ENCODE results near the gene TBL1X.
"Not testable (repeated sequence)": the region's sequence is repeated elsewhere in the genome, so short reads cannot be mapped to it uniquely, and the experiment has no call there.

Gene TBL1X

DNA sequence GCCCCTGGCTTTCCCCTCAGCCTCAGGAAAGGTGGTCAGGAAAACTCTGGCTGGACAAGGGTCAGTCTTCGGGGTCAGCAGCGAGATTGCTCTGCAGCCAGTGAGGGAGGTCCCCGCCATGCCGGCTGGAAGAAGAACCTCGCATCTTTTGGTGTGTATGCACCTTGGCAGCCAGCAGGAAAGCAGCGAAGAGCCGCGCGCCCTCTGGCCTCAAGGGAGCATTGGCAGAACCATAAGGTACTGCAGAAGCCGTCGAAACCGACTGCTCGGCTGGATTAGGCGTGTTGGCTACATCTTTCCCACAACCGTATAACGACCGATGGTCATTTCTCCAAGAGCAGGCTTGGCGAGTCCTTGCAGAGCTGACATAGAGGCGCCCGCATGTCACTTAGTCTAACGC, 252.5 kb downstream of the TBL1X start:
- DNase-seq: no peak

DNA sequence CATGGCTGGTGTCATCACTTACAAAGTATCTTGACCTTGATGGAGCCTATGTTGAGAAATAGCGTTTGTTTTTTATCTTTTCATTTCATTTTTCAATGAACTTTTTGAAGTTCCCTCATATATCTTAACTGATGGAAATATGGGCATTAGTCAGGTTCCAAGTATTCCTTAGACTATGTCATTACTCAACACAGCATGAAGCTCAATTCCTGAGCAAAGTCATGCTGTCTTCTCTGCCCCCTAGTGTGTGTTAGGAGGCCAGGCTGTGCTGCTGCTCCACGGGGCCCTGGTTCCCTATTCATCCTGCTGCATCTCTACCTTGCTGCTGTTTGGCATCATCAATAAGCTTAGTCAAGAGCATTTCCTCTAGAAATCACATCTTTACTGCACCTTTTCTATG, 259.9 kb downstream of the TBL1X start:
- DNase-seq: no peak

DNA sequence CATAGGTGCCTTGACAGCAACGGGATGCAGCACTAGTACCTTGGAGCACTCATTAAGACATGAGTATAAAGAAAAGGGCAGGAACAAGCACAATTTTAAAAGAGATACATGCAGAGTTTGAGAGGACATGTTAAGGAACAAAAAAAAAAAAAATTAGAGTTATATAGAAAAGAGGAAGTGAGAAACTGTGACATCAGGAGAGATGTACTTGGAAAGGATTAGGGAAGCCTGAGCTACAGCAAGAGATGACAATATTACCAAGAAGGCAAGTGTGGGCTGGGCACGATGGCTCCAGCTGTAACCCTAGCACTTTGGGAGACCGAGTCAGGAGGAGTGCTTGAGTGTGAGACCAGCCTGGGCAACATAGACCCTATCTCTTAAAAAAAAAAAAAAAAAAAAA, 263.4 kb downstream of the TBL1X start:
- no peak for DNase-seq

DNA sequence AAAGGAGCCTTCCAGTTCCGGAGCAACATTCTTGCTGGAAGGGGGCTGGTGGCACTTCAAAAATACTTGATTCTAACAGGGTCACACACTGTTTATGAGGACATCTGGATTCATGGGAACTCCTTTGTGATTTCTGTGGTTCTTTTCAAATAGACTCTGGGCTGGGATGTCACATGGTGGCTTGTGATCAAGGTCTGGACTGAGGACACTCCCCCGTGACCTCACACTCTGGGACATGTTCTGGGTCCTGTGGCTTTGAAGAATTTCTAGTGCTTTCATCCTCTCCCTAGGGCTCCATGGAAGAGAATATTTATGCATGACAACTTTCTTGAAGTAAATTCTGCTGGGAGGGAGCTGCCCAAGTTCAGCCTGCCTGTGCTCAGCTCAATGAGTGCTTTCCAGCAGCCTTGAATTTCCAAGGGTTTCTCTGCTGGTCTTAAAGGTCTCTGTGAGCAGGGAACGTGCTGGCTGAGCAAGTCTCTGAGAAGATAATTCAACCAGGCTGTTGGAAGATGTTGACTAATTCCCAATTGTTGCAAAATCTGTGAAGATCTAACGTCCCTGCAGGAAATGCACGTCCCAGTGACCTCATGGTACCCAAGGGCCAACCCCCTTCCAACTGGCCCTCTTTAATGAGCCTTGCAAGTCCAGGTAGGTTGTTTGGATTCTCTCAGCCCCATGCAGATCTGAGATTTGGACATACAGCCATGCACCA, 264.5 kb downstream of the TBL1X start:
- no peak for DNase-seq

DNA sequence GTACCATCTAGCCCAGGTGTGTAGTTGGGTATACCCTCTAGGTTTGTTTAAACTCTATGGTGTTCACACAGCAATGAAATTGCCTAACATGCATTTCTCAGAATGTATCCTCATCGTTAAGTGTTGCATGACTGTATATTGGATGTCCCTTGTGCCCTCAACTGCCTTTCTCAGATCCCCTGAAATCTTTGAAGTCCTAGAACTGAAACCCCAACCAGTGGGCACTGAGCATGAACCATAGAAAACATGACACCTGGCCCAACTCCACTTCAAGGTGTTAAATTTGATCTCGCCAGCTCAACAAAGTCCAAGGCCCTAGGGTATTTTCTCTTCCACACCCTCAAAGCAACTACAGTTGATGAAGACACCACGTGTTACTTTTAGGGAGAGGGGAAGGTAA, 265.2 kb downstream of the TBL1X start:
- no peak for DNase-seq

DNA sequence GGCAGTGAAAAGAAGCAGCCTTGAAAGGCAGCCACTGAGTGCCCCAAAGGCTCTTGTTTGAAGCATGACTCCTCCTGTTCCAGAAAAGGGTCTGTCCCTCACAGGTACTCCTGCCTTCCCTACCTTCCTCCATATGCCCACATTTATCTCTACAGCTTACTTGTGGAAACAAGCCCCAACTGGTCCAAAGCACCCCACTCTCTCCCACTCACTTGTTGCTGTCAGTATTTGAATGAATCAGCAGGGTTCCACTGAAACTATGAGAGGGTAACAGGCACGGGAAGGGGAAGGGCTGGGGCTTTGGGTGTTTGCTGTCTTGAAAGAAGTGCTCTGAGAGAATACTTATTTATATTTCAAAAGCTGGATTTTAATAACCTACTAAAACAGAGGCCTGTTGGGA, 265.9 kb downstream of the TBL1X start:
- DNase-seq: no peak

DNA sequence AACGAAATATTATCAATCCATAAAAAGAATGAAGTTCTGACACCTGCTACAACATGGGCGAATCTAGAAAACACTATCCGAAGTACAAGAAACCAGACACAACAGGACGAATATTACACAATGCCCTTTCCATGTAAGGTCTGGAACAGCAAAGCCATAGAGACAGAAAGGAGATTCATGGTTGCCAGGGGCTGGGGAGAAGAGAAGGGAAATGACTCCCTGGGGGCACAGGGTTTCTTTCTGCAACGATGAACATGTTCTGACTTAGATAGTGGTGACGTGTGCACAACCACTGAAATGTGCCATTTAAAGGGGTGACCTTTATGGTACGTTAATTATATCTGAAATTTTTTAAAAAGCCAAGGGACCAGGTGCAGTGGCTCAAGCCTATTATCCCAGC, 272.5 kb downstream of the TBL1X start:
- DNase-seq: no peak

DNA sequence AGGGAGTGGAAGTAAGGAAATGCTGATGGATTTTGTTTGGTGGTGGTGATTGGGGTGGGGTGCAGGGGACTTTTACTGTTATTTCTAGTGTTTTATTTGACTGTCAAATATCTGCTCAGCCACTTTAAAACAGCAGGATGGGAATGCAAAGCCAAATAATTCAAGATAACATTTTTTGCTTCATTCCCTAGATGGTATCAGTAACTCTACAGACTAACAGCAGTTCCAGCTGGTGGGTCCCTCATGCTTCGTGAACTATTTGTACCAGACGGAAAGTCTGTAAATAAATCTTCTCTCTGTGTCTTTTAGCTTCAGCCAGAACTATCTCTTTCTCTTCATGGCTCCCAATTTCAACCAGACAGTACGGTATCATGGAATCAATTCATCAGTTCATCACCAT, 273.3 kb downstream of the TBL1X start:
- DNase-seq: no peak

DNA sequence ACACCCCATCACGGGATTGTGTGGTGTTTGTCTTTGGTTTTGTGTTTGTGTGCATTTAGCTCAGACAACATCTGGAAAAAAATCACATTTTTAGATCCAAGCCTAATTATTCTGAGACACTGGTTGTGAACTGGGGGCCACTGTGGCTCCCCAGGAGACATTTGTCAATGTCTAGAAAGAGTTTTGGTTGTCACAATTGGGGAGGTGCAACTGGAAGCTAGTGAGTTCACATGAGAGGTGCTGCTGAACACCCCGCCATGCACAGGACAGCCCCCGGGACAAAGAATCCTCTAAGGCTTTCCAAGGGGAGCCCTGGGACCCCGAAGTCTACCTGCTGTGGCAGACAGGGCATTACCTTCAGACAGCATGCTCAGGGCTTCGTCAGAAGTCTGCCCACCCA, 274.3 kb downstream of the TBL1X start:
- DNase-seq: no peak

DNA sequence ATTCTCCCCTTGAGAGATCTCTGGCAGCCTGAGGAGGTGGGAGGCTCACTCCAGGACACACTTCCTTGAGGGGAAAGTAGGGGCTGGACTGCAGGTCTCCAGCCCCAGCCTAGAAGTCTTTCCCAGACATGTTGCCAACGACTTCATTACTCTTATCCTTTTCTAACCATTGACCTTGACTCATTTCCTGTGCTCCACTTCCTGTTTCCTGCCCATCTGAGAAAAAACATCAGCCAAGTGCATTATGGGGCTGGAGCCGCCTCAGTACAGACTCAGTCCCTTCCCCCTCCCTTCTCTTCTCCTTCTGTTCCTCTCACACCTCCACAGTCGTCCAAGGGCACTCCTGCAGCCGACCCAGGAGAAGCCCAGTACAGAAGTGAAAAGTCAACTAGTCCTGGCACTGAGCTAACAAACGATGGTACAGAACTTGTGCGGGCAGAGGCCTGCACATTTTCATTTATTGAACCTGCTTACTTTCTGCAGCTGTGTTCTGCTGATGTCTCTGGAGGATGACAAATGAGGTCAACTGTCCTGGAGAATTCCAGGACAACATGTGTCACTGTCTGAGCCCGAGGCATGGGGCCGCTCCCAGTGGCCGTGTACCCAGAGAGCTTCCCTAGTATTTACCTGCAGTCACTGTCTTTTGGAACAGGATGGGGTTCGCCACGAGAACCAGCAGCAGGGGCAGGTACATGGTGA, 280.7 kb downstream of the TBL1X start:
- no peak for DNase-seq

DNA sequence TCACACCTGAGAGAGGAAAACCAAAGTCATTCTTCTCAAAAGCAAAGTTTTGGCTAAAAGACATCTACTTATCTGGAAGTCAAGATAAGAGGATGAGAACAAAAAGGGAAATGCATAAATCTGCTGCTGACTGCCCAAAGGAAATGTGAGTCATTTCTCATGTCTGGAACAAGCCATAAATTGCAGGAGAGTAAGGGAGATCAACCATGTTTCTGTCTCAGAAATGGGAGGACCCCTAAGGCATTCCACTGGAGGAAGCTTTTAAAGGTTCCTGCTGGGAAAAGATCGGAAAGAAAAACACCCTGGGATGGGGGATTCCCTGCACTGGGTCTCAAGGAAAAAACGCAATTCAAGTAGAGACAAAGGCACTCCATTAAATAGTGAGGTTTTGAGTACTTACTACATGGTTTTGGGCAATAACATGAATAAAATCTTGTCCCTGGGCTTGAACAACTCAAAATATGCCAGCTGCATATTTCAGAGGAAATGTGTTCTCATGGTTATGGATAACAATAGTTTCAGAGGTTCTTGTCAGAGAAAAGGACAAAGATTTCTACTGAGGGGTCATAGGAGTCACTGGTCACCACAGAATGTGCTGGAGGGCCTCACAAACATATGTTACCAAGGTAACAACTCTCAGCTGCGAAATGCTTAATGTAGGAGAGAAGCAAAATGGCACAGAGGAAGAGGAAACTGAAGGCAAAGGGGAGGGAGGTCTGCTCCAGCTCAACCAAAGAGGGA, 281.5 kb downstream of the TBL1X start:
- no peak for DNase-seq

DNA sequence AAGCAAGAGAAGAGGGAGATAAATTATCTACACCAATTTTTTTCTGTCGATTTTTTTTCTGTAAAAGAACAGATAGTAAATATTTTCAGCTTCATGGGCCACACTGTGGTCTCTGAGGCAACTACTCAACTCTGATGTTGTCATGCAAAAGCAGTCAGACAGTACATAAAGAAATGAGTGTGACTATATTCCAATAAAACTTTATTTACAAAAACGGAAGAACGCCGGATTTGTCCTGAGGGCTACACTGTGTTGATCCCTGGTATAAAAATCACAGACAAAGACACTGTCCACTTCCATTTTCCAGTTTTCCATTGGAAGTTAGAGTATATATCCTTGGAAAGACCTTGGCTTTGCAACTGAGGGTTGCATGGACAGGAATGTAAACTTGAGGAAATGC, 282.8 kb downstream of the TBL1X start:
- no peak for DNase-seq

DNA sequence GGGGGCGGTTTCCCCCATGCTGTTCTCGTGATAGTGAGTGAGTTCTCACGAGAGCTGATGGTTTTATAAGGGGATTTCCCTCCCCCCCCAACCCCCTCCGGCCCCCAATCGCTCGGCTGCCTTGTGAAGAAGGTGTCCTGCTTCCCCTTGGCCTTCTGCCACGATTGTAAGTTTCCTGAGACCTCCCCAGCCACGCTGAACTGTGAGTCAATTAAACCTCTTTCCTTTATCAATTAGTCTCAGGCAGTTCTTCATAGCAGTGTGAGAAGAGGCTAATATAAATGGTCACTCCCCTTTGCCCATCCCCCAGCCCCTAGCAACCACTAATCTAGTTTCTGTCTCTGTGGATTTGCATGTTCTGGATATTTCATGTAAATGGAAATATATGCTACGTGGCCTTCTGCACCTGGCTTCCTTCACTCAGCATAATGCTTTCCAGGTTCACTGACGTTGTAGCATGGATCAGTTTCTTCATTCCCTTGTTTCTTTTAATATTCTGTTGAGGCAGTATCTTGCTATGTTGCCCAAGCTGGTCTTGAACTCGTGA, 284.4 kb downstream of the TBL1X start:
- no peak for DNase-seq

DNA sequence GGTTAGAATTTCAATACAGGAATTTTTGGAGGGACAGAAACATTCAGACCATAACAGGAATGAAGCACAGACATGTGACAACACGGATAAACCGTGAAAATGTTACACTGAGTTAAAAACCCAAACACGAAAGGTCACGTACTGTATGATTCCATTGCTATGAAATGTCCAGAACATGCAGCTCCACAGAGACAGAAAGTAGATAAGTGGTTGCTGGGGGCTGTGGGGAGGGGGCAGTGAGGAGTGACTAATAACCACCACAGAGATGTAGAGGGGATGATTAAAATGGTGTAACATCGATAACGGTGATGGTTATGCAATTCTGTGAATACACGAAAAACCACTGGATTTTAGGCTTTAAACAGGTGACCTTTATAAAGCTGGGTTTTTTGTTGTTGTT, 292.5 kb downstream of the TBL1X start:
- DNase-seq: no peak

DNA sequence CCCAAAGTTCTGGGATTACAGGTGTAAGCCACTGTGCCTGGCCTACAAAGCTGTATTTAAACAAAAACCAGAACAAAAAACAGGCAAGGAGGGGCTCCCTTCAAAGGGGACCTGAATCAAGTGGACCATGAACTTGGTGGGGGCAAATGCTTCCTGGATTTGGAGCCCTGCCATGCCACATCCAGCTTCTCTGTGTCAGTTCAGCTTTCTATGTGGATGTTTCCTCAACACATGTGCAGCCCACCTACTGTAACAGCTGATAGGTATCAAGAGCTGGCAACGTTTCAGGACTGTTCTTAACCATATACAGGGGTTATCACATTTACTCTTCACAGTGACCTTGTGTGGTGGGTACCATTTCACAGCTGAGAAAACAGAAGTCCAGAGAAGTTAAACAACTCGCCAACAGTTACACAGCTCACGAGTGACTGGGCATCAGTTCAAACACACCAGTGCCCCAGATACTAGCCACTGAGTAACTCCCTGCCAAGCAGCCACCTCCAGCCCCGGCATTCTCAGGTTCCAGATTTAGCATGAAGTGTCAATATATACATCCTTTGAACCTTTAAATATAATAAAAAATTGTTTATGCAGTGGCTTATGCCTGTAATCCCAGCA, 293.3 kb downstream of the TBL1X start:
- DNase-seq: no peak

DNA sequence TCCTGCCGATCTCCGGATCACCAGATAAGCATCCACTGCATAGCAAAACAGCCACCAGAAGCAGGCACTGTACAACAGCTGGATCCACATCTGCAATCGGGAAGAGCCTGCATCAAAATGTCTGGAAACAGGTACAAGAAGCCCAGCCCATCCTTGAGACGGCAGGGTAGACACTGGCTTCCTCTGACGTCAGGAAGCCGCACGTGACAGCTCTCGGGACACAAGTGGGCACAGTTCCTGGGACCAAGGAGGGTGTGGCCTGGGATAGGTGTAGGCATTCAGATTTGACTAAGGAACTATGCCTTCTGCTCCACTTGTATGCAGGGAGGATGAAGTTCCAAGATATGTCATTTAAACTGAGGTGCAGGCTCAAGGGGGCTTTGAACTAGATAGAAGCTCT, 294.5 kb downstream of the TBL1X start:
- no peak for DNase-seq

DNA sequence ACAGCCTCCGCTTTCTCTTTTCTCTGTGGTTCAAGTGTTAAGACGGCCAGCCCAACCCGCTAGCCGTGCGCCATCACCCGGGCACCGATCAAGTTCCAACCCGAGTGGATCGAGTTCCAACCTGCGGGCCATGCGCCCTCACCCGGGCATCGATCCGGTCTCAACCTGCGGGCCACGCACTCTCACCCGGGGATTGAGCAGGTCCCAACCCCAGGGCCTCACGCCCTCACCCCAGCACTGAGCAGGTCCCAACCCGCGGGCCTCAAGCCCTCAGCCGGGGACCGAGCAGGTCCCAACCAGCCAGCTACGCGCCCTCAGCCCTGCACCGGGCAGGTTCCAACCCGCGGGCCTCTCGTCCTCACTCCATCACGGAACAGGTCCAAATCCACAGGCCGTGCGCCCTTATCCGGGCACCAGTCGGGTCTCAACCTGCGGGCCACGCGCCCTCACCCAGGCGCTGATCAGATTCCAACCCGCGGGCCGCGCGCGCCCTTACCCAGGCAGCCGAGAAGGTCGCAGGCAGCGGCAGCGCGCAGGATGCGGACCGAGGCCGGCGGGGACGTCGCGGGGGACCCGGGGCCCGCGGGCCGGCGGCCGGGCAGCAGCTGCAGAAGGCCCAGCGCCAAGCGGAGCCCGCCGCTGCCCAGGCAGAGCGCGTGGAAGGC, 300.3 kb downstream of the TBL1X start:
- no peak for DNase-seq

DNA sequence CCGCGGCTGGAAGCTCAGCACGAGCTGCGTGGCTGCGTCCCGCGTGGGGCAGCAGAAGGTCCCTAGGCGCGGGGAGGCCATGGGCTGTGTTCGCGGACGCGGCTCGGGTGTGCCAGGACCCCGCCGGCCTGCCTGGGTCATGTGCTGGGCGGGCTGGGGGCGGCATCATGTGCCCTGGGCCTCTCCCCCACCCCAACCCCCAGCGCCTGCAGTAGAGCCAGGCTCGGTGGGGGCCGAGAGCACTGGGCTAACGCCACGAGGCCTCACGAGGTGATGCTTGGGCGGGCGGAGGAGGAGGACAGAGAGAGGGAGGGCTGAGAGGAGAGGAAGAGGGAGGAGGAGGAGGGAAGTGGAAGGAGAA, 300.9 kb downstream of the TBL1X start, which contains the start of gene GPR143:
Gene GPR143 (minus strand): TSS at position 111 of the 361 bp plus-strand sequence. CDS start 30 bp downstream, at position 81.
- DNase-seq: no peak

DNA sequence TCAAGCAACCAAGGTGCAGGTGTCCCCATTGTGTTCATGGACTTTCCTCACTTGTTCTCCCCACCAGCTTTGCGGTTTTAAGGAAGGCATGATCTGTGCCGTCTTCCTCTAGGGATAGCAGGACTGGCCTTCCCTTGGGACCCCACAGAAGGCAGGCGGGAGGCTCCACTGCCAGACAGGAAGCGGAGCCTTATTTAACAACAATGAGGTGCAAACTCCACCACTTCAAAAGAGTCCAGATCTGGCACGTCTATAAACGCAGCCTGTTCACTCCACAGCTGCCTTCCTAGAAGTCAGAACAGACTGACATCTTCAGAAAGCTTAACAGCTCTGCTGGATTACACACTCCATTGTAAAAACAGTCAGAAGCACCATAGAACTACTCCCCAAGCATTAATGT, 302.5 kb downstream of the TBL1X start:
- no peak for DNase-seq

DNA sequence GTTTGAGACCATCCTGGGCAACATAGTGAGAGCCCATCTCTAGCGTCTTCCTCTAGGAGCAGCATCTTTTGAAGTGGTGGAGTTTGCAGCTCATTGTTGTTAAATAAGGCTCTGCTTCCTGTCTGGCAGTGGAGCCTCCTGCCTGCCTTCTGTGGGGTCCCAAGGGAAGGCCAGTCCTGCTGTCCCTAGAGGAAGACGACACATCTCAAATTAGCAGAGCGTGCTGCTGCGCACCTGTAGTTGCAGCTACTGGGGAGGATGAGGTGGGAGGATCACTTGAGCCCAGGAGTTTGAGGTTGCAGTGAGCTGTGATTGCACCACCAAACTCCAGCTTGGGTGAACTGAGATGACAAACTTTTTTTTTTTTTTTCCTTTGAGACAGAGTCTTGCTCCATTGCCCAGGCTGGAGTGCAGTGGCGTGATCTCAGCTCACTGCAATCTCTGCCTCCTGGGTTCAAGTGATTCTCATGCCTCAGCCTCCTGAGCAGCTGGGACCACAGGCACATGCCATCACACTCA, 303.5 kb downstream of the TBL1X start:
- not testable (repeated sequence) for DNase-seq

DNA sequence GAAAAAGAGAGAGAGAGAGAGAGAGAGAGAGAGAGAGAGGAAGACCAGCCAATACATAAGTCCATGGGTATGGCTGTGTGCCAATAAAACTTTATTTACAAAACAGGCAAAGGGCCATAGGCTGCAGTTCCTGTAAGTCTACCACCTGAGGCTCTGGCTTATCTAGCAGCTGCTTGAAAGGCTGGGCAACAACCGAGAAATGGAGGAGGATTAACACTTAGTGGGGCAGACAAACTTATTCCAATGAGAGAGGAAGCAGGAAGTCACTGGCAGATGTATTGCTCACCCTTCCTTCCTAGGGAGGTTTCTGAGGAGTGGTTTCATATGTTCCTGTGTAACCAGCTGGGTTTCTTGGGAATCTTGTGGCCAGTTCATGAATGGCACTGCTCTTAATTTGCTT, 305.5 kb downstream of the TBL1X start:
- no peak for DNase-seq

DNA sequence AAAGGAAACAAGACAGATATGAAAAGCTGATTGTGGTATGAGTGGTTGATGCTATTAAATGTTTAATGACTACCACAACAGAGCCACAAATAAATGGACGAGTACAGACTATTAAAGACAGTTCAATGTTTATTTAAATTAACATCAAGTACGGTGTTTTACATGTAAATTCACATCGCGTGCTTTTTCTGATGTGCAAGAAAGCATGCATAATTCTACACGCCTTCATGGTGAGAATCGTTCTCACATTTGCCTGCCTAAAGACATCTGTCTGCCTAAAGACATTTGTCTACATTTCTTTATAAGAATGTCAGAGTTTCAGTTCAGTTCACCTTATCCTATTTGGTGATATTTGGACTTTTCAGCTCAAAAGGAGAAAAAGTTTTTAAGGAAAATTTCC, 308.1 kb downstream of the TBL1X start:
- DNase-seq: no peak
